Stimulated activated CD4-positive, alpha-beta T cell treated with anti-CD3 and anti-CD28 coated beads, TNF-alpha, amount 100 ng/mL, for 1 hour (primary cell): ENCODE results near the gene MLEC.
"Not testable (repeated sequence)": the region's sequence is repeated elsewhere in the genome, so short reads cannot be mapped to it uniquely, and the experiment has no call there.

Source experiments
- DNase-seq, 3 donors: peaks; one replicate each; pipeline ENCODE4 v3.0.0-alpha.2; 2020; ENCODE audit warnings: low read depth in 3 of 3, low spot score in 1 of 3

MLEC gene

DNA sequence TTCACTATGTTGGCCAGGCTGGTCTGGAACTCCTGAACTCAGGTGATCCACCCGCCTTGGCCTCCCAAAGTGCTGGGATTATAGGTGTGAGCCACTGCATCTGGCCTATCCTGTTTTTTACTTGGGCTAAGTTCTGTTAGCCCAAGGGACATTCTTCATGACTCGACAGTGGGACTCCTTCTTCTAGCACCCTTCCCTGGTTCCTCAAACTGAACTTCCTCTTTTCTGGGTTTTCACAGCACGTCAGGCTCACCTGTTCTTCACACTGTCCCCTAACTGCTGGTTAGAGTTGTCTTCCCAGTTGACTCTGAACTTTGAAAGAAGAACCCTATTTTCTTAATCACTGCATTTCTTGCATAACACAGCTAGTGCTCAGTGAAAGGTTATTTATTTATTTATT is 24.1 kb upstream of the MLEC start:
- no peak for DNase-seq

DNA sequence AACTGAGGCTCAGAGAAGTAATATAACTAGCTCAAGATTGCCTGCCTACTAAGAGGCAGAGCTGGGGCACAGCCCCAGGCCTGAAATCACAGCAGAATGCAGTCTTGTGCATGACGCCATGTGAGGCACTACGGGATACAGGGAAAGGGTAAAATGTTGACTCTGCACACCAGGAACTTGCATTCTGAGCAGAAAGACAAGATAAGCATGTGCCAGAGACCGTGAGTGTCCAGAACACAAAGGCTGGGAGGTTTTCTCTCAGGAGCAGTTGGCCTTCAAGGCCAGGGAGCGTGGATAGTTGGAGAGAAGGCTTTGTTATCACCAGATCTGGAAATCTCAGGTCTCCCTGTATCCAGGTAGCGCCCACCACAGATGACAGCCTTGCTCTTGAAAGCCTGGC is 23.2 kb upstream of the MLEC start:
- no peak for DNase-seq

DNA sequence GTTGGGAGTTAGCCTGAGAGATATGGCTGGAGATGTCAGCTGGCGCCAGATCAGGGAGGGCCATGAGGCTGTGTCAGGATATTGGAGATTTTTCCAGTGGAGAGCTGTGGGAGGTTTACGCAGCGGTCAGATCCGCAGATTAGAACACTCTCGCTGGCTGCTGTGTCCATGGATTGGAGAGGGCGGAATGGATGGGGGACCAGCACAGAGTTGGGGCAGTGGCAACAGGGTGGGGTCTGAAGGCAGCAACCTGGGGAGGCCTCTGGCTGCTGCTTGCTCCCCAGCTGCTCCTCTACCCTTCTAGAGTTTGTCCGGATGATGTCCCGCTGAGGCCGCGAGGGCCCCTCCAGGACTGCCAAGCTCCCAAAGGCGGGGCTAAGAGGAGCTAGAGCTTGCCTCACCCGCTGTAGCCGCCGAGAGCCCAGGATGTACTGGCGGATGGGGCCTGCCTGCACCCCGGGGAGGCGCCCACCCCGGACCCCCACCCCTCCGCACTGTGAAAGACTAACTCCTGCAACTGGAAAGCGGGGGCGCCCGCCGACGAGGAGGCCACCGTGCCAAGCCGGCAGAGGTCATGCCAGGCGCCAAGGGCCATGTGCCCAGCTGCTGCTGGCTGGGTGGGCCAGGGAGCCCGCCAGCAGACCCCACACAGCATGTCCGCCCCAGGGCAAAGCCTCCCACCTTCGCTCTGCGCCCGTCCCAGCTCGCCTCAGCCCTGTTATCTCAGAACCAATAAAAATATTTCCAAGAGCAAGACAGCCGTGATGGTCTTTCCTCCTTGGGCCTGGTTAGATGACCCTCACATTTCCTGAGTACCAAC is 20.2 kb upstream of the MLEC start:
- no peak for DNase-seq

DNA sequence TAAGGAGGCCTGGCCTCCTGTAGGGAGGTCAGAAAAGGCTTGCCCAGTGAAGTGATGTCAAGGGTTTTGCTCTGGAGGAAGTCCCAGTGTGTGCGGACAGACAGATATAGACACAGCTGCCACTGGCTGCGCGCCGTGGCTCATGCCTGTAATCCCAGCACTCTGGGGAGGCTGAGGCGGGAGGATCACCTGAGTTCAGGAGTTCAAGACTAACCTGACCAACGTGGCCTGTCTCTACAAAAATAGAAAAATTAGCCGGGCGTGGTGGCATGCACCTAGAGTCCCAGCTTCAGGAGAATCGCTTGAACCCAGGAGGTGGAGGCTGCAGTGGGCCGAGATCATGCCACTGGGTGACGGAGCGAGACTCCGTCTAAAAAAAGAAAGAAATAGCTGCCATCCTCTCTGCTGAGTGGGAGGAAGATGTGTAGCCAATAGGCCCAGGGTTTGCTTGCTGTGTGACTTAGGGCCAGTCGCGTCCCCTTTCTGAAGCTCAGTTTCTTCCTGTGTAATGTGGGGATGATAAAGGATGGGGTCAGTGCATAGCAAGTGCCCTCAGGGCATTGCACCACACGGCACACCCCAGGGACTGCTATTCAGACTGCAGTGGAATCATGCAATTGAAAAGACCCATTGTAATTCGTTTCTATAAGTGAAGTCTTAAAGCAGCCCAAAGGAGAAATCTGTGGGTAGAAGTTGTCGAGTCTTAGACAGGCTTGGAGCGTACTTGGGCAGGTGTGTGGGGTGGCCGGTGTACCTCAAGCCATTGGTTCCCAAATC is 18.7 kb upstream of the MLEC start:
- no peak for DNase-seq

DNA sequence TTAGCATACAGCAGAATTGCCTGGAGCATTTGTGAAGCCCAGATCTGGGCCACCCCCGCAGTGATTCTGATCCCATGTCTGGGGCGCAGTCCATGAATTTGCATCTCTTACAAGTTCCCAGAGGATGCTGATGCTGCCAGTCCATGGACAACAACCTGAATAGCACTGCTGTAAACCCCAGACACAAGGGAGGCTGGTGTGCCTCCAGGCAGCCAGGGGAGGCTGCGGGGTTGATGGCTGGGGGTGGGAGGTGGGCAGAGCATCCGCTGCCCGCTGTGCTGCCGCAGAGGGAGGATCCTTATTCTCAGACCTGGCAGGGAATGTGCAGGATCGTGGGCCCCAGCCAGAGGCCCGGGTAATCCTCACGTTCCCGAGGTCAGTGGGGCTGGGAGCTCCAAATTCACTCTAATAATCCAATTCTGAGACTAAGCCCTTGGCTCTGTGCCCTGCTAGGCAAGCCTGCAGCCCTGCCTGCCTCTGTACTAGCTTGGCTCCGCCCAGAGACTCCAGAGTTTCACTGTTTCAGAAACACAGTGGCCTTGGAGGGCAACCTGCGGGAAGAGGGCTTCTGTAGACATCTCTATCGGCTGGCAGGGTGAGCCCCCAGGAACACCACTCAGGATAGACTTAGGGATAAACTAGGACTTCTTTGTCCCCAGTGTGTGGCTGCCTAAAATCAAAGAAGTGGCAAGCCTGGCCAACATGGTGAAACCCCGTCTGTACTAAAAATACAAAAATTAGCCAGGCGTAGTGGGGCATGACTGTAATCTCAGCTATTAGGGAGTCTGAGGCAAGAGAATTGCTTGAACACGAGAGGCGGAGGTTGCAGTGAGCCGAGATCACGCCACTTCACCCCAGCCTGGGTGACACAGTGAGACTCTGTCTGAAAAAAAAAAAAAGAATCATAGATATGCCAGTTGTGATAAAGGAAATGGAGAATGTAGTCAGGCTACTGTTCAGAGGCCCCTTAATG is 17.8 kb upstream of the MLEC start:
- DNase-seq: no peak

DNA sequence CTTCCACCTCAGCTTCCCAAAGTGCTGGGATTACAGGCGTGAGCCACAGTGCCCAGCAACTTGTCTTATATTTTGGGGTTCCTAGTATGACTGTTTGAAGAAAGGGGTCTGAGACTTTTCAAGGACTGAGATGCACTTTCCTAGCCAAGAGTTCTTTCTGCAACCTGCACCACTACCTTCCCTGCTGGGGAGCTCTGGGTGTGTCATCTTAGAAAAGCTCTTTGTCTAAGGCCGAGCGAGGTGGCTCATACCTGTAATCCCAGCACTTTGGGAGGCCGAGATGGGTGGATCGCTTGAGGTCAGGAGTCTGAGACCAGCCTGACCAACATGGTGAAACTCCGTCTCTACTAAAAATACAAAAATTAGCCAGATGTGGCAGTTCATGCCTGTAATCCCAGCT is 16.7 kb upstream of the MLEC start:
- not testable (repeated sequence) for DNase-seq

DNA sequence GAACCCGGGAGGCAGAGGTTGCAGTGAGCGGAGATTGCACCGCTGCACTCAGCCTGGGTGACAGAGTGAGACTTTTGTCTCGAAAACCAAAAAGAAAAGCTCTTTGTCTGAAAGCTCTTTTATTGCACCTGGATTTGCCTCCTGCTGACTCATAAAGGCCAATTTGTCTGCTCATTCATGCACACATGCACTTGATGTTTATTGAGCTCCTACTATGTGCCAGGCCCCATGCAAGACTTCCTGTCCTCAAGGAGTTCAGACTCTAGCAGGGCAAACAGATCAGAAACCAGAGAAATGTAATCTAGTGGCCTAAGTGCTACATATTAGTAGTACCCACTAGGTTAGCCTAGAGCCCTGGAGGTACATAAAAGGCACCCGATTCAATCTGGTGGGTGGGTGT is 16.3 kb upstream of the MLEC start:
- no peak for DNase-seq

DNA sequence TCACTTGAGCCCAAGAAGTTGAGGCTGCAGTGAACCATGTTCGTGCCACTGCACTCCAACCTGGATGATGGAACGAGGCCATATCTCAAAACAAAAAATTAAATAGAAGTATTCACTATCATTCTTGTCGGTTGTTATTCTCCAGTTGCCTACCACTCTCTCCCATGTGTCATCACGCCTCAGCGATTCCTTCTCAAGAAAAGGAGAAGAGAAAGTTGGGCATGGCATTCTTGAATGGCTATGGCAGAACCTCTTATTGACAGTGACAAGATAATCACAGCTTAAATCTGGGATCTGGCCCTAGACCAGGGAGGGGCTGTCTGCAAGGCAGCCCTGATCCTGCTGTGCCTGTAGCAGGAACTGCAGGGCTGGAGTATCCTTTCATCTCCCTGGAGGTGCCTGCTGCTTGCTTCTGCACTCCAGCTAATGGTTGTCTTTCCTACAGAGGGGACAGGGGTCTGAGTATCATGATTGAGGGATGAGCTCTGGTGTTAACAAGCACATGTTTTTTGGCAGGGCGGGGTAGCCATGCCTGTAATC is 12.8 kb upstream of the MLEC start:
- DNase-seq: no peak

DNA sequence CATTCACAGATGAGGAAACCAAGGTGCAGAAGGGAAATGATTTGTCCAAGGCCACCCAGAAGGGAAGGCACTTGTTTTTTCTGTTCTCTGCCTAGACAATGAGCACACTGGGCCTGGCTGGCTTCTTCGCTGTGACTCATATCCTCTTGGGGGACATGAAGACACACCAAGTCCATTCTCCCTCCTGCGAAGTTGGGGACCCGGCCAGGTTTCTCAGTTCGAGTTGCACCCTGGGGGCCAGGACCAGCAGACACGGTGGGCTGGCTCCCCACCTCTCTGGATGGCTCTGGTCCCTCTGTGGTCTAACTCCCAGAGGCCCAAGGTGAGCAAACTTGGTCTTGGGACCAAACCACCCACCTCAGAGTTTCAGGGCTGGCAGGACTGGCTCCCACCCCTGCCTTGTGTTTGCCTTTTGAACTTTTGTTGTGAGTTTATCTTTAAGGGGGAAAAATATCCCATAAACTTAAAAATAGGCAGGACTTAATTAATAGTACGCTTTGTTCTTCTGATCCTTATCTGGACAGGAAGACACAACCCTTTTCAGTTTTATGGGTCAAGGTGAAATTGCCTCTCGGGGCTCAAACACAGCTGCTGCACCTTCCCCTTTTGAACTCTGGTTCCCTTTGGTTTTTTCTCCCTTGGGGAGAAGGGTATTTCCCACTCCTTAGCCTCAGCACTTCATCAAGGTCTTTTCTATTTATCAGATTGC is 9.0 kb upstream of the MLEC start:
- DNase-seq: no peak

DNA sequence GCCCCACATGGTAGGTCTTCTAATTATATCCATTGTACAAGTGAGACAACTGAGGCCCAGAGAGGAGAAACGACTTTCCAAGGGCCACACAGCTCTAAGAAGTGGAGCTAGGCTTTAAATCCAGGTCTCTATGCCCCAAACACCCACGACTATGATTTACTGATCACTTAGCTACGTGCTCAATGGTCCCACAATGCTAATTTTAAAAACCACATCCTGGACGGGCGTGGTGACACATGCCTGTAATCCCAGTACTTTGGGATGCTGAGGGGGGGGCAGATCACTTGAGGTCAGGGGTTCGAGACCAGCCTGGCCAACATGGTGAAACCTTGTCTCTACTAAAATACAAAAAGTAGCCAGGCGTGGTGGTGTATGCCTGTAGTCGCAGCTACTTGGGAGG is 8.4 kb upstream of the MLEC start:
- no peak for DNase-seq

DNA sequence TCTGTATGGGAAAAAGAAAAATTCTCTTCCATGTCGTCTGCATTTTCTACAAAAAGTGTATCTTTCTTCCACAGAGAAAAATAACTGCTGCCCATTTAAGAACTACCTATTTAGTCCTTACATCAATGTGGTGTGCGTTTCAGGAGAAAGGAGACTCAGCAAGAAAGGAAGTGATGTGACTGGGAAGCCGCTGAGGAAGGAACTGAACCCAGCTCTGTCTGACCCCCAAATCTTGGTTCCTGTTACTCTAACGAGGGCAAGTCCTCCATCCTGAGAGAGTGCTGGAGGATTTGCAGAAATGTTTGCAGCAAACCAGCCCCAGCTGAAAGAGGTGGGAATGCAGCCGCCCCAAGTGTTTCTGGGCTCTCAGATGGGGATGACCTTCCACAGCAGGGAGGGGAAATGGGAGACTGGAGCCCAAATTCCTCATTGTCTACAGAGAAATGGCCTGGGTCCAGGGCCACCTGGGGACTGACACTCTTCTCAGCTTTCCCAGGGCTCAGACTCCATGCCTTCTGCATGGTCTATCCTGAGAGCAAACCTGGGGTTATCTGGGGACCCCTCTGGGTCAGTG is 6.7 kb upstream of the MLEC start:
- DNase-seq: no peak

DNA sequence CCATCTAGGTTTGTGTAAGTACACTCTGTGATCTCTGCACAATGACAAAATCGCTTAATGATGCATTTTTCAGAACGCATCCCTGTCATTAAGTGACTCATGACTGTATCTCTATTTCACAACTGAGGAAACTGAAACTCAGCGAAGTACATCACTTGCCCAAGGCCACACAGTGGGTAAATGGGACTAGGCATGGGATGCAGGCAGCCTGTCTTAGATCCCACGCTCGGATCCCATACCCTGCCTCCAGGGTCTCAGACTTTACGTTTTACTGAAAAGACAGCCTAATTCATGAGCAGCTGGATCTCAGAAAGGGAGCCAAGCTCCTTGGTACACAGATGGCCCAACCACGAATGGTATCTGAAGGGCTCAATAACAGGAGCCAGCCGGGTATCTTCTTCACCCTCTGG is 2.4 kb upstream of the MLEC start:
- no peak for DNase-seq

DNA sequence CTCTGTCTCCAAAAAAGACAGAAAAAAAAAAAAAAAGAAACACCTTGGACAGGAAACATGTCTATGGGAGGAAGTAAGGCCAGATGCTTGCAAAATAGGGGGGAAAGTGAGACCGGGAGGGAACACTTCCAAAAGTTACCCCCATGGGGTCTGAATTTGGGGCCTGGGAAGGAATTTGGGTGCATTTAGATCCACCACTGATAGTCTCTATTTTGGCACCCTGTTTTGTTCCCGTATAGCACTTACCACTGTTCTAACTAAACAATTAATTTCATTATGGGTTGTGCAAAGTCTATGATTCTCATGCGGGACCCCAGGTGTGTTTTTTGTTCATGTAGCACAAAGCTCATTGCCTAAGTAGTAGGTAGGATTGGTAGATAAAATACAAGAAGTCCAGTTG is 1.4 kb upstream of the MLEC start:
- no peak for DNase-seq

DNA sequence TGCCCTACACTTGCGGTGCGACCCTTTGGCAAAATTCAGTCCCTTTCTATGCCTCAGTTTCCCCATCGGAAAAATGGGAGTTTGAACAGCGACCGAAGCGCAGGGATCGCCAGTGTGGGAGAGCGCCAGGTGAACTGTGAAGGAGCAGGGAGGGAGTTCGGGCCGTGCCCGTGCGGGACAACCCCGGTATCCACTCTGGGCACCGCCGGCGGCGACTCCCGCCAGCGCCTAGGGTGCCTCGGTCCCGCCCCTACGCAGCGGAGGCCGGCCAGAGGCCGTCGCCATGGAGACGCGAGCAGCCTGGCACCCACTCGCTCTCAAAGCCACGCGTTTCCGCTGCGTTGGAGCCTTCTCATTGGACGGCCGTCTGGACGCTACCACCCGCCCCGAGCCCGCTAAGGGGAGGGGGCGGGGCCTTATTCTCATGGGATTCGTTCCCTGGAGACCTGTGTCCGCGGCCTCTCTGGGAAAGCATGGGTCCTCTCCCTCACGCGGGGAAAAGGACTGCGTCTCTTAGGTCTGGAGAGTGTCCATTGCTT is 729 bp upstream of the MLEC start:
- DNase-seq: peak; percentile 91 to 92 (median 92)

DNA sequence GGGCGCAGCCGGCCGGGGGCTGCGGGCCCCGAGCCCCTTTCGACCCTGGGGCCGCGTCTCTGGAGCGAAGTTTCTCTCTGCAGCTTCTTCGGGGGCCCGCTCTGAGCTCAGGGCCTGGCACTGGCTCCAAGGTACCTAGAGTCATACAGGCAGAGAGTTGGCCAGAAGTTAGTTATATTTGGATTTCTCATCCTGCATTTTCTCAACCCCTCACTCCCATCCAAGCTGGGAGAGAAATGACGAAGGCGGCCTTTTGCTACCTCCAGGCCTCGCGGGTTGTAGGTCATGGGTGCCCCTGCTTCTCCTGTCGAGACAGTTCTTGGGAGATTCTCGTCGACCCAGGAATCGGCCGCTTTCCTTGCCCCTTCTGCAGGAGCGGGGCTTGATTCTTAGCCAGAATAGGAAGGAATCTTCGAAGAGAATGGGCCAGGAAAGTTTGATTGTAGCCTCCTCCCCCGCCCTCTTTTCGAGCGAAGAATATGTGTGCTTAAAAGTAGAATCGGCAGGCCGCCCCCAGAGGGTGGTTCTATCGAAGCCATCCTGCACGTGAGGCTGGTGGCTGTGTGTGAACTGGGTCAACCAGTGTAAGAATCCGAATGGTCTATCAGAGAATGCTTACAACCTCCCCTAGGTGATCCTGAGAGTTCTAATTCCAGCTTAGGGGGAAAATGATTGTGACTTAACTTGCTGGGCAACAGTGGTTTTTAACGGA is 785 bp downstream of the MLEC start:
- no peak for DNase-seq

DNA sequence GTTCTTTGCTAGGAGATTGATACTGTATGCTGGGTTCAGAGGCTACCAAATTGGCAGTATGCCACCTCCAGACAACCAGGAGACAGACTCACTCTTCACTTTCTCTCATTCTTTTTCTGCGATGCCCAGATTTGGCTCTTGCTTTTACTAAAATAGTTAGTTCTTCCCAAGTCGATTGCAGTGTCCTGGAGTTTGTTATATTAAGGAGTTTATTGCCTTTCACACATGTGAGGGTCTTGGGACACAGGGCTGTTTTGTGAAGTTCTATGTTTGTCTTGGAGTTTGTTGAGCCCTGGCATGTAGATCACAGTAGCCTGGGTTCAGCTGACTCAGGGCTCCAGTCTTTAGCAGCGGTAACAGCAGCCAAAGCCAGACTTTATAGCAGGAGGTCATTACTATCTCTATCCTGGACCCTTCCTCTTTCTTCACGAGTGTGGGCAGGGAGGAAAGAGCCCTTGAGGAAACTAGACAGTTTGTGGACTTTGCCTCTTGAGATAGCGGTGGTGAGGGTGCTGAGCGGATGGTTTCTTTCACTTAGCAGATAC is 1.6 kb downstream of the MLEC start:
- no peak for DNase-seq

DNA sequence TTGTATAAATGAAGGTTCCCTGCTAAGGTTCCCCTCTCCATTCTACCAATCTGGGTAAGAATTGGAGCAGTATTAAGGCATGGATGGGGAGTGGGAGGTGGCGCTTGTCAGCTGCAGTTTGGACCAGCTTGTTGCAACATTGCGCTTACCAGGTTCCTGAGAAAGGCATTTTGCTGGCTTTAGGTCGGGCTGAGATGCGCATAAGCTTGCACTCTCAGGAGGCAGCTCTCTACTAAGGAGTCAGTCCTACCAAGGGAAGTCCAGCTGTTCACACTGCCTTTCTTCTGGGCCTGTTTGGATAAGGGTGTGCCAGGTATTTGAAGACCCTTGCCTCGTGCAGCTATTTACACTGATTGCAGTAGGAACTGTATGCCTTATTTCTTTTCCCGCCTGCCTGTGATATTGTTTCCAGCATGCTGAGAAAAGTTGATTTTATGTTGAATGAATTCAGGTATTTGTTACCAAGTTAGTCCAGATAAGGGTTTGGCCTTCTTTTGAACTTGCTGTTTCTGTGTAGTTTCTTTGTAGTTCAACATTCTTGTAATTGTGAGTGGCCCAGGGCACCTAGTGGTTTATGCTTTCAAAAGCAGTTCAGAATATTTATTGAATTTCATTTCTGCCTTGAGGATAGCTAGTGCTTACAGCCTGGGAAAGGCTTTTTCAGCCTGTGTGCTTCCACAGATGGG is 2.6 kb downstream of the MLEC start:
- no peak for DNase-seq

DNA sequence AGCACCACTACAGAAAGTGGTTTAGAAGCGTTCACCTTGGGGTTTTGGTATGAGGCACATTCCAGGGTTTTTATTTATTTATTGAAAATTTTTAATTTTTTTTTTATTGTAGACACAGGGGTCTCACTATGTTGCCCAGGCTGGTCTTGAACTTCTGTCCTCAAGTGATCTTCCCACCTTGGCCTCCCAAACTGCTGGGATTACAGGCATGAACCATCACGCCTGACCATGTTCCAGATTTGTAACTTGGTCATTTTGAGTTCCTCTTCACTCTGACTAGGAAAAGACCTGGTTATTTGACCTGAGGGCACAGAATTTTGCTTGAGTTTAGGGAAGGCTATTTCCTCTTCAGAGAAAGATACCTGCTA is 3.1 kb downstream of the MLEC start:
- DNase-seq: no peak

DNA sequence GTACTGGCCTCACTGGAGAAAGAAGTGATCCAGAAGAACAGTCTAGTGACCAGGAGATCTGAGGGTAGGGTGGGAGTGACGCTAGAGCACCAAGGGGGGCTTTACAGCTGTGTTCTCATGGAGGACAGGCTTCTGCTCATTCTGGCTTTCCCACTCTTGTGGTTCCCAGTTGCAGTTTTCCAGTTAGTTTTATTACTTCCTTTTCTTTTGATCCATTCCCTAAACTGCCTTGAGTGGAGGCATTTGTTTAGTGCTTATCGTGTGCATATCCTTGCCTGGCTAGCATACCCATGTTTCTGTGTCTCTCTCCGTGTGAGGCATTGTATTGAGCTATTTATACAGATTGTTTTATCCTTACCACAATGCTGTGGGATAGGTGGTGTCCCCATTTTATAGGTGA is 4.0 kb downstream of the MLEC start:
- no peak for DNase-seq
